GM12865 (cell line): Measurements from ENCODE around the gene ZNF396.

Experiments used
- DNase-seq: peaks from one replicate; pipeline ENCODE4 v3.0.0; 2010; ENCODE audit warnings: low read depth
- H3K4me3 ChIP-seq: 2 replicates; pipeline ENCODE4 v1.5.1; 2011; ENCODE audit warnings: mild to moderate bottlenecking, low read depth, low read length, control low read depth
- CTCF ChIP-seq: IDR thresholded peaks from 2 replicates; pipeline ENCODE4 v1.5.1; 2011; ENCODE audit warnings: low read length, control low read depth, low read depth, inconsistent platforms; ENCODE audit not compliant: insufficient read depth; ENCODE audit errors: missing control alignments

Gene ZNF396

DNA sequence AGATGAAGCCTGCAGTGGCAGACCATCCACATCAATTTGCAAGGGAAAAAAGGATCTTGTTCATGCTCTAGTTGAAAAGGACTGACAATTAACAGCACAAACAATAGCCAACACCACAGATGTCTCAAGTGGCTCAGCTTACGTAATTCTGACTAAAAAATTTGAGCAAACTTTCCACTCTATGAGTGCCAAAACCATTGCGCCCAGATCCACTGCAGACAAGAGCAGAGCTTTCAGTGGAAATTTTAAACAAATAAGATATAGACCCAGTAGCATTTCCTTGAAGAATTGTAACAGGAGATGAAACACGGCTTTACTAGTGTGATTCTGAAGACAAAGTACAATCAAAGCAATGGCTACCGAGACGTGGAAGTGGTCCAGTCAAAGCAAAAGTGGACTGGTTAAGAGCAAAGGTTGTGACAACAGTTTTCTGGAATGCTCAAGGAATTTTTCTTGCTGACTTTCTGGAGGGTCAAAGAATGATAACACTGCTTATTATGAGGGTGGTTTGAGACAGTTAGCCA, 12.0 kb upstream of the ZNF396 start:
- DNase-seq: no peak
- no peak overlapping the region for H3K4me3 ChIP-seq
- no peak for TF ChIP-seq CTCF

- TF ChIP-seq CTCF: peak; percentile 25
- no peak overlapping the region for H3K4me3 ChIP-seq
- DNase-seq: peak; percentile 22
Observed at GRCh38 chr18:35387152-35387571, 10.0 kb upstream of the ZNF396 start.

- DNase-seq: peak; percentile 87
- peak; percentile 90 for TF ChIP-seq CTCF
- no peak overlapping the region for H3K4me3 ChIP-seq
Observed at GRCh38 chr18:35386600-35387100, 9.5 kb upstream of the ZNF396 start.

DNA sequence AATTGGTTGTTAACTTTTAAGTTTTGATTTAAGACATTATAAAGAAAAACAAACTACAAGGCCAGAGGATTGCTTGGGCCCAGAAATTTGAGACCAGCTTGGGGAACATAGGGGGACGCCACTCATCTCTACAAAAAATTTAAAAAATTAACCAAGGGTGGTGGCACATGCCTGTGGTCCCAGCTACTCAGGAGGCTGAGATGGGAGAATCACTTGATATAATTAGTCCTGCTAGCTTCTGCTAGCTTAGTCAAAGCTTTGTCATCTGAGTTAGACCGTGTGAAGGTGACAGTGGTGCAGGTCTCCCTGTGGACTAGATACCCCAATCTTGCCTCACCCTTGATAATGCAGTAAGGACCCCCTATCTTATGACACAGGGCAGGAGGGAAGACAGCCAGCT, 6.0 kb upstream of the ZNF396 start:
- TF ChIP-seq CTCF: no peak
- H3K4me3 ChIP-seq: no peak overlapping the region
- no peak for DNase-seq

DNA sequence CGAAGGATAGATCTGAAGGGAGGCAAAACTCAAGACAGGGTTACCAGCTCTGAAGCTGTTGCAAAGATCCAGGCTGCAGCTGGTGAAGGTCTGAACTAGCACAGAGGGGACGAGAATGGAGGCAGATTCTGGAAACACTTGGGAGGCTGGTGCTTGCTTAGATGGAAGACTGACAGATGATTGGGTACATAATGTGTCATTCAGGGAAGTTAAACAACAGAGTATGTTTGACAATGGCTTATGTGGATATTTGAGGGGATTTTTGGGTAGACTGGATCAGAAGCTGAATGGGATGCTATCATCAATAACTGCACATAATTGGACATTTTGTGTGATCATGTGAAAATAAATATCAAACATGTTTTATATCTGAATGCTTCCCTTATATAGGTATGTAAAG, 2.3 kb upstream of the ZNF396 start:
- no peak overlapping the region for H3K4me3 ChIP-seq
- no peak for TF ChIP-seq CTCF
- no peak for DNase-seq

- no peak for TF ChIP-seq CTCF
- H3K4me3 ChIP-seq: no peak overlapping the region
- DNase-seq: no peak
Observed at GRCh38 chr18:35378574-35378896, 1.4 kb upstream of the ZNF396 start.

GRCh38 chr18:35377875-35378573, 887 bp upstream of the ZNF396 start:
- no peak for DNase-seq

More at GRCh38 chr18:35377875-35378573, 887 bp upstream of the ZNF396 start:
- no peak overlapping the region for H3K4me3 ChIP-seq
- TF ChIP-seq CTCF: no peak
